CD4-positive, alpha-beta T cell treated with Interferon gamma for 1 hour (primary cell): Measurements from ENCODE around the gene FAM193A.
"Not testable (repeated sequence)": the region's sequence is repeated elsewhere in the genome, so short reads cannot be mapped to it uniquely, and the experiment has no call there.

ENCODE experiments used
- DNase-seq: peaks from one replicate; pipeline ENCODE4 v3.0.0-alpha.2; 2020

Gene FAM193A

DNA sequence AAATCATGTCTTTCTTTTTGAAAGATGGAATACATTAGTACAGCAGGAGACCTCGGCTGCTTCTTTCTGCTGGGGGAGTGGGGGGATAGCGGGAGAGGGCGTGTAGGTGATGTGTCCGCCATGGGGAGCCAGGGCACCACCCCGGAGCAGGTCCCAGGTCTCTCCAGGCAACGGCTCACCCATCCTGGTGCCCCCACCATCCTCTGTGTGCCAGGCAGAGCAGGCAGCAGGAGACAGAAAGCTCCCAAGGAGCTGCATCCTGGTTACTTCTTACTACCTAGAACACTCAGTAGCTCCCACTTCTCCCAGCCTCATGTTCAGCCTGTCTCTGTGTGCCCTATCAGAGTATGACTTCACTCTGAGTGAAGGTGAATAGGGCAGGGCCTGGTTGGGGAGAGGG, 196.1 kb downstream of the FAM193A start:
- no peak for DNase-seq

DNA sequence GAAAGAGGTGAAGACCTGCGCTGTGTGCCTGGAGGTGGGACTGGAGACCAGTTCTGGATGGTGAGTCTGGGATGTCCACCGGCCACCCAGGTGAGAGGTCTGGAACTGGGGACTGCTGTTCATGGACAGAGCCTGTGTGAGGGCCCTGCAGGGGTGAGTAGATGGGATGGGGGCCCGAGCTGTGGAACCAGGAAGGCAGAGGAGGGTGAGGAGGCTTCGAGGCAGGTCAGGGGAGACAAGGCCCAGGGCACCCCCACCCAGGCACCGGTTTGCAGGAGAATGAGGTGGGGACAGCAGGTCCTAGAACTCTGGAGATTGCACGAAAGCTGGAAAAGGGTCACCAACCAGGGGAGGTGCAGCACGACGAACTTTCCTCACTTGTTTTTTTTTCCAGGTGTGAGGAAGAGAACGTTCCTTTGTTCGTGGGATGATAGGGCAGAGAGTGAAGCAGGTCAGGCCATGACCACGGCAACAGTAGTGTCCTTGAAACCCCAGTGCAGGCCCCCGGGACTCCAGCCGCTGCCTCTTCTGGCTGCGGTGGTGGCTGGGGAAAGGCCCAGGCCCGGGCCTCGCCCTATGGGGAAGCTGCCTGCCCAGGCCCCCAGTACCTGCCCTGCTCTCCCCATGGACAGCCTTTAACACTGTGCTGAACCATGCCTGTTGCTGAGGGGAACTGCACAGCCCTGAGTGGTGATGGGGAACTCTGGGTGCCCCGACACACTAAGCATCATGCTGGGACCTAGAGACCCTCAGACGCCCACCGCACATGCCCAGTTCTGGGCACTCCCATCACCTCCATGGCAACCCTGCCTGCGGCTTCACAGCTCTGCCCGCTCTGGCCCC, 196.8 kb downstream of the FAM193A start:
- no peak for DNase-seq

DNA sequence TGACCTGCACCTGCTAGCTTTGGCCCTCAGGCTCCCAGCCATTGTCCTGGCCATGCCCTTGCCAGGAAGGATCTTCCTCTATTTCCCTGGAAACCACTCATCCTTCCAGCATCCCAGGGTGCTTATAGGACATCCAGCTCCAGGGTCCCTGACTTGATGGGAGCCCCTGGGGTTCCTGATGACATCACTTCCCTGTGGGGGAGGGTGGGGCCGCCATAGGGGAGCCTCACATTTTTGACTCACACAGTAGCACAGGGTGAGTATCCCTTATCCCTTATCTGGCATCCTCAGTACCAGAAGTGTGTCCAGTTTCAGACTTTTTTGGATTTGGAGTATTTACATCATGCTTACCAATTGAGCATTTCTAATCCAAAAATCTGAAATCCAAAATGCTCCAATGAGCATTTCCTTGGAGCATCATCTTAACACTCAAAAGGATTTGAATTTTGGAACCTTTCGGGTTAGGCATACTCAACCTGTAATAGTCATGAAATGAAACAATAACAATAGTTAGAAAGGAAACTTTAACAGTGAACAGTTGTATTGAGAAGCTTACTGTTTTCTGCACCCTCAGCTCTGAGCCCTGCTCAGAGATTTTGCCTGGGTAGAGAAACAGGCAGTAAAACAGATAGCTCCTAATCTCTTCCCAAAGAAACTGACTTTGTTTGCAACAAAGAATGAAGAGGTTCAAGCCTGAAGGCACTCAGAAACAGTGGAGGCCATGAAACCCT, 197.6 kb downstream of the FAM193A start:
- no peak for DNase-seq

DNA sequence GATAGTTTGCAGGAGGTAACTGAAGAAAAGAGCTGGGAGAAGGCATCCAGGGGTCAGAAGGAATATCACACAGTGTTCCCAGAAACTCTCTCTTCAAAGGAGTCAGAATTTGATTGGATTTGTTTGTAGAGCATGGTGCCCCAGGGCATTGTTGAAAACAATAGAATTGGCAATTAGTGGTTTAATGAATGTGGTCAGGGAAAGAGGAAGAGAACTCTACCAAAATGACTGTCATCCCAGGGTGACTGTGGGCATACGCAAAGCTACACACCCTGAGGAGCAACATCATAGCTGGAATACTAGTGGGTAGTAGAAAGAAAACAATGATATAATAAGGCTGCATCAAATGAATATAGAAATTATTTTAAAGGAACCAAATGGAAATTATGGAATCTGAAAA, 198.2 kb downstream of the FAM193A start:
- no peak for DNase-seq

DNA sequence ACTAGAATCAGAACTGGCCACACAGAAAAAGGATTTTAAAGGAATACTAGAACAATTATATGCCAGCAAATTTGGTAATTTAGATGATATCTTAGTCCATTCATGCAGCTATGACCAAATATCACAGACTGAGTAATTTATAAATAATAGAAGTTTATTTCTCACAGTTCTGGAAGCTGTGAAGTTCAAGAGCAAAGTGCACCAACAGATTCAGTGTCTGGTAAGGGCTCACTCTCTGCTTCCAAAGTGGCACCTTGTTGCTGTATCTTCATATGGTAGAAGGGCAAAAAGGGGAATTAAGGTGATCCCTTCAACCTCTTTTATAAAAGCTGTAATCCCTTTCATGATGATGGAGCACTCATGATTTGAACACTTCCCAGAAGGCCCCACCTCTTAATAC, 199.4 kb downstream of the FAM193A start:
- no peak for DNase-seq

DNA sequence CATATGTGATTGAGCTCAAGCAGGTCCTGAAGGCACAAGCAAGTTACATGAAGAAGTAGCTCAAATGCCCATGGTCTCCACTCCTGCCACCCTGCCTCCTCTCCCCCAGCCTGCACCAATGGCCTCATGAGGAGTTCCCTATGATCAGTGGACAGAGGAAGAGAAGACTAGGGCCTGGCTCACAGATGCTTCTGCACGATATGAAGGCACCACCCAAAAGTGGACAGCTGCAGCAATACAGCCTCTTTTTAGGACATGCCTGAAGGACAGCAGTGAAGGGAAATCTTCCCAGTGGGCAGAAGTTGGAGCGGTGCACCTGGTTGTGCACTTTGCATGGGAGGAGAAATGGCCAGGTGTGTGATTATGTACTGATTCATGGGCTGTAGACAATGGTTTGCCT, 201.8 kb downstream of the FAM193A start:
- DNase-seq: not testable (repeated sequence)

DNA sequence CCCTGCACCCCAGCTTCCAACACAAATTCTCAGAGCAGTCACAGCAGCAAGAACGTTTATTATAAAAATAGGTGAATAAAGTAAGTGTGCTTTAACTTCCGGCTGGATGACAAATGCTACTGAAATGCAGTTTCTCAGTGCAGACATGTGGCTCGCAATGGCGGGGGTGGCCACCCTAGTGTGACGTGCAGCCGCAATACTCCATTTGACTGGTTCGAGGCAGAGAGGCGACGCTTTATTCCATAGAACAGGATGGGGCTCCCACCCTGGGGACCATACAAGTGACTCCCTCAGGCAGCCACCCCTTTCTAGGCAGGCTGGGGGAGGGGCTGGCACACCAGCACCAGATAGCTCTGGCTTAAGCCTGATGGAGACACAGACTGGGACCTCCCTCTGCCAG, 205.2 kb downstream of the FAM193A start:
- no peak for DNase-seq

DNA sequence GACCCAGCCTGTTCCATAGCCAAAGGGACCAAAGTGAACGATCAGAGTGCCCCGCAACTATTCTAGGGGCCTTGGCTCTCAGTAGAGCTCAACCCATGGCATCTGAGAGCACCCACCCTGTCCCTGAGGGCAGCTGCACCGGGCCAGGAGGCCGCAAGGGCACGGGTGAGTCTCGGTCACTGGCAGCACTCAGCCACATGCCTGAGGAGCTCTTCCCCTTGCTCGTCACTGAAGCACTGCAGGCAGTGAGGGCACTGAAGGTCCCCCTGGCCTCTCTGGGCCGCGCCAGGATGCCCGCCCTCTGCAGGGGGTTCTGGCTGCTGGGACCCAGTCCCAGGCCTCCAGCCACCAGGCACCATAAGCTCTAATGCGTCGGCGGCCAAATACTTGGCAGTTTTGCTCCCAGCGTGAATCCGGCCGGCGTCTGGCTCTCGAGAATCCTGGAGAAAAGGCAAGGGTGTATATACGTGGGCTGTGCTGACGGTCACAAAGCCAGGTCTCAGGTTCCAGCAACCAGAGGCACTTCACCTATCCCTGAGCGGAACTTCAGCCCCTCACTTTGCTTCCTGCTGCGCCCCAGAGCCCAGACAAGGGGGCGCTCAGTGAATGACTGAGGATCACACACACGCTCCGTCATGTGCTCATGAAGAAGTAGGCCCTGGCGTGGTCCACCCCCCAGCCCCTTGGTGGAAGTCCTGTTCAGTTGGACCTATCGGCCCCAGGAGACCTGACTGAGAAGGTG, 205.8 kb downstream of the FAM193A start:
- DNase-seq: no peak

DNA sequence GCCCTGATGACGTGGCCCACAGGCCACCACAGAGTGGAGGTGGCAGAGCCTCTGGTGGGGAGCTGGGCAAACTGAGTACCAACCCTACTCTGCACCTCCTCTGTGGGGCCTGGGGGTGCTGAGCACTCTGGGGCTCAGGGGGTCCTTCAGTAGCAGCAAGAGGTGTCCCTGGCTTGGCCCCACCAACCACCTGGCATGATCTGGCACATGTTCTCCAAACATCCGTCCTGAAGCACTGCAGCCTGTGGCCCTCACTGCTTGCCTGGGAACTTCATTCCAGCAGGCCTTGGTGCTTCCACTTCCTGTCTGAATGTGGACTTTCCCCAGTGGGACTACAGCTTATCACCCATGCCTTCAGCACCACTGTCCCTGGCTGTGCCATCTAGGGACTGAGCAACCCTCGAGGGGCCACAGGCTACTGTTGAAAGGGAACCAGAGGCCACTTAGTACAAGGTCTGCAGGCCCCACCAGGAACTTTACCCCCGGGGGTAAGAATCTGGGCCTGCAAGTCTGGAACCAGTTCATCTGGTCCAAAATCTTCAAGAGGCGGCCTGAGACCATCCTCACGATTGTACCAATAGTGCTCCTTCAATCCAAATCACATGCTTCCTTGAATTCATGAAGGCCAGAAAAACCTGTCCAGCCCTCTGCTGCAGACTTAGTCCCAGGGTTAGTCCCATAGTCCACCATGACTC, 206.5 kb downstream of the FAM193A start:
- DNase-seq: no peak

DNA sequence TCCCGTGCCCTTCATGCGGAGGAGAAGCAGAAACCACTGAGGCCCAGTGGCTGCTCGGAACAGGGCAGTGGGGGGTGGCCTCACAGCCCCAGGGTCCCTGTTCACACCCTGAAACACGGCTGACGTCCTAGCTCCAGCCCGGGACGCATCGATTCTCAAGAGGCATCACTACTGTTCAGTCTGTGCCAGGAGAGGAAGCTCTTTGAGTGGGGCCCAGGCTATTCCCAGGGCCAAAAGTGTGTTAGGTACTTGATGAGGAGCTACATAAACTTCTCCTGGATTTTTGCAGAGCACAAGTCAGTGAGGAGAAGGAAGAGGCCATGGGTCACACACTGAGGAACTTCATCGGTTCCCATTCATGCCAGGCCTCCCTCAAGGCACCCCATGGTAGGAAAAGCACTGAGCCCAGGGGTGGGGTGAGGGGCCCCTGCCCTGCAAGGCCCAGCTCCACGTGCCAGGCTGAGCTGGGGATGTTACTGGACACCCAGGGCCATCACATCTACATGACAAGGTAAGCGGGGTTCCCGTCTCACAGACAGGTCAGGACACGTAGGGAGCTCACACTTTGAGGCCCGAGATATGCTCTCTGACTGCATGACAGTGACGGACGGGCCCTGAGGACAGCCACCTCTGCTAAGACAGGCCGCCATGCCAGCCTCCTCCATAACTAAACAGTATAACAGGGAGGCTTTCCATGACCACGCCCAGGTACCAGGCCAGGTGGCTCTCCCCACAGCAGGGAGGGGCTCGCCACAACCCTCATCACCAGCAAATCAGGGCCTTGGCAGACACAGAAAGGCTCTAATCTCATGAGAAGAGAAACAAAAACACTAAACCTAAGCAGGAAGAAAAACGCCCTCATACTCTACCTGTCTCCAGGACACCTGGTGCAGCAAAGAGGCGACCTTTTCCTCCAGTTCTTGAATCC, 207.3 kb downstream of the FAM193A start:
- DNase-seq: no peak

DNA sequence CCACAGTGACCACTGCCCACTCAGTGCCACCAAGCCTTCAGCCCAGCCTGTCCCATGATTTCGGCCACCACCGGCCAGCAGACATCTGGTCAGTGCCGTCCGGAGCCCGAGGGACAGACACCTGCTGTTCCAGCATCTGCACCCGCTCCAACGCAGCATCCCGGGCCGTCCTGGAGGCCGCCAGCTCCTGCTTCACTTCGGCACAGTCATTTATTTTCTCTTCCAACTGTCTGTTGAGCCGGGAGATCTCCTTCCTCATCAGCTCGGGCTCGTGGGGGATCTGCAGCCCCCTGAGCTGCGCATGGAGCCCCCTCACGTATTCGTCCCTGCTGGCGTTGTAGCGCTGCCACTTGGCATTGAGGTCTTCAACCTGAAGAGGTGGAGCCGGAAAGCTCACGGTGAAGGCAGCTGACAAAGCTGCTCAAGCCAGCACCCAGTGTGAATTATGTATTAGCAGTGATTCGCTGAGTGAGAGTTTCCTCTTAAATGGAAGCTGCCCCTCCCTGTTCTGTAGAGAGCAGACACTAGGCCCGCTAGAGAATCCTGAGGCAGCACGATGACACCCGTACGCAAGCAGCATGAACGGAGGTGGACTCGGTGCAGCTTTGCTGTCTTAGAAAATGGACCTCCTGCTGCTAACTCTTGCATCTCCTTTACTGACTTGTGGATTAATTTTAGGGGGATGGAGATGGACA, 208.3 kb downstream of the FAM193A start:
- no peak for DNase-seq

DNA sequence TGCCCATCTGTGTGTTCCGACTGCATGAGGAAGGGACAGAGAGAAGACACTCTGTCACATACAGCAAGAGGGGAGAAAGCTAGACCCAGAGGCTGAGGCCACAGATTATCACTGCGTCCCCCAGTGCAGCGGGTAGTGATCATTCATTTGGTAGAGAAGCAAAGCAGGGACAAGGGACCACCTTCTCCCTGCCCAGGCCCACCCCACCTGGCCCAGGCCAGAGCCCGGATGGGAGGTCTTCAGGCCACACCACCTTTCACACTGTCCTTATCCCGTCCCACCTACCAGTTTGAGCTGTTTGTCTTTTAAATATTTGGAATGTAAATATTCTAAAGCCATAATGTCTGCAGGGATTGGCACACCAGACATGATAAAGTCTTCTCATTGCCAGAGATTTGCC, 209.1 kb downstream of the FAM193A start:
- no peak for DNase-seq

DNA sequence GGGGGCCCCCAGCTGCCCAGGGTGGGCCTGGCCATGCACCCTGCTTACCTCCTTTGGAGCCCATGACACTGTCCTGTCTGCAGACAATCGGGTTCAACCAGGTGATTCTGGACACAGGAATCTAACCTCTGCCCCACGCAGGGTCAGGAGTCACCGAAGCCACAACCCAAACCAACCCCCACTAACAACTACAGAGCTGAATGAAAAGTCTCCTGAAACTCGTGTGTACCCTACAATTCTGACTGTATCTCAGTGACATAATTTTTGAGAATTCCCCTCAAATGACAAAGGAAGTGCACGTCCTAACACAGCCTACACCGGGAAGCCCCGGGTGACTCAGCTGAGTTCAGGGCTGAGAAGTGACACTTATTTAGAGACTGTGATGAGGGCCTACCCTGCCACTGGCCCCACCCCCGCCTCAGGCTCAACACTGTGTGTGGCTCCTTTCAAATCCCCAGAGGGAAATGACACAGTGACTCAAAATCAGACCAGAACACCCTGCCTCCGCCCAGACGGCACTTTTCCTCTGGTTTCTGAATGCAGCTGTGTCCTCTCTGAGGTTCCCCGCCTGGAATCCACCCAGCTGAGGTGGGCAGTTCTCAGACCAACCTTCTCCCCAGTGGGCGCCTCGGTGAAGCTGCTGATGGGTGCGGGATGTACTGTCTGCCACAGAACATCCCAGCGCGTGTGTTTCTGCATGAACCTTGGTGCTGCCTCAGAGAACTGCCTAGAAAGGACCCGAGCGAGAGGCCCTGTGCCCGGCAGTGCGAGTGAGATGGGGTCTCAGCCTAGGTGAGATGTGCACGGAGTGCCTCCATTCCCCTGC, 209.7 kb downstream of the FAM193A start:
- DNase-seq: peak; percentile 88

DNA sequence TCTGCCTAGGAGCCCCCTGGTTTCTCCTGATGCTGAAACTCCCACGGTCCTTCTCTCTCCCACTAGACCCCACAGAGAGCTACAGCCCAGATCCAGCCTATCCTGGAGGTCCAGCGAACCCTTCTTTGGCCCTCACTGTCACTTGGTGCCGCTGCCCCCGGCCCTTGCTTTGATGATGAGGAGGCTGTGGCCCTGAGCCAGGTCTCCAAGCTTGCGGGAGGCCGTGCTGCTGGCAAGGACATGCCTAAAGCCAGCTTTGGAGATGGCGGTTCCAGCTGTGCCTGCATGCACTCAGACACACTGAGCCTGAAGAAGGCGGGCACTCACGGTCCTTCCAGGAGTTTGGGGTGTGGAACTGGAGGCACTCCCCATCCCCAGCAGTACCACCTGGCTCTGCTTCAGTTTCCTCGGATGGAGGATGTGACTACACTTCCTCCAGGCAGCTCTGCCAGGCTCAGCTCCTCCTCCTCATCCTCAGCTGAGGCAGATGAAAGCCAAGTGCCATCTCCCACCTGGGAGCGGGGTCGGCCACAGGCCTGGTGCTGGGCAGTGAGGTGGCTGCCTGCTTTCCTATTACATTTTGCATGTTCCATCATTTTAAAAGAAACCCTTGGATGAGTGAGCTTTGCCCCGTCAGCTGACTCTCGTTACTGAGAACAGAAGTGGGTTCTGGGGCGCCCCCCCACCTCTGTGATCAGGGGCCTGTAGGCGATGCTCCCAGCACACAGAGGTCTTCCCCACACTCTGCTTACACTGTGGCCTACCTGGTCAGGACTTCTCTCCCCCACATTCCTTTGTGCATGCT, 210.6 kb downstream of the FAM193A start:
- DNase-seq: no peak

DNA sequence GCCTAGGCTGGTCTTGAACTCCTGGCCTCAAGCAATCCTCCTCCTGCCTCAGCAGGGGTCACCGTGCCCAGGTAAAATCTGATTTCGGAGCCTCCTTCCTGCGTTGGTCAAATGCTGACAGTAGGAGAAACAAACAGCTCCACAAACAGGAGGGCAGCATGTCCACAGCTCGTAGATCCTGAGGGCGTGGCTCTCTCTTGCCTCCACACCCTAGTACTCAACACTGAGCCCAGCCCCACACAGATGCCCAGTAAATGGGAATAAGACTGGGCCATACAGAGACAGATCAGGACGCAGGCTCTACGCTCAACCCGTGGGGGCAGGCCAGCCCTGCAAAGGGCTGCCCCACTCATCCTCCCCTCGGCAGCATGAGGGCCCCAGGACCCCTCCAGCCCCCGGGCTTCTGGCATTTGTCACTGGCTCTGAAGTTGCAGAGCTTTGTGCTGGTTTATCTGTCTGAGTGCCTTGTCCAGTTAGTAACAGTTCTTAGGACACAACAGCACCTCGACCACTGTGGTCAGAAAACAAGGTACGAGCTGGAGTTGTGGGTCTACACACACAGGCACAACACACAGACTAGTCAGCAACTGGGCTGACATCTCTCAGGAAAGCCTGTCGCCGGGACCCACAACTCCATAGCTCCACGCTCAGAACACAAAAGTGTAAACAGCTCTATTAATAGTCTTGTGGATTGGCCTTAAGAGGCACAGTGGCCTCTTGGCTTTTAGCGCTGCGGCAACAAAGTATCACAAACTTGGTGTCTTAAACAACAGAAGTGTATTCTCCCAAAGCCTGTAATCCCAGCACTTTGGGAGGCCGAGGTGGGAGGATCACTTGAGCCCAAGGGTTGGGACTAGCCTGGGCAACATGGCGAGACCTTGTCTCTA, 214.5 kb downstream of the FAM193A start:
- DNase-seq: no peak

DNA sequence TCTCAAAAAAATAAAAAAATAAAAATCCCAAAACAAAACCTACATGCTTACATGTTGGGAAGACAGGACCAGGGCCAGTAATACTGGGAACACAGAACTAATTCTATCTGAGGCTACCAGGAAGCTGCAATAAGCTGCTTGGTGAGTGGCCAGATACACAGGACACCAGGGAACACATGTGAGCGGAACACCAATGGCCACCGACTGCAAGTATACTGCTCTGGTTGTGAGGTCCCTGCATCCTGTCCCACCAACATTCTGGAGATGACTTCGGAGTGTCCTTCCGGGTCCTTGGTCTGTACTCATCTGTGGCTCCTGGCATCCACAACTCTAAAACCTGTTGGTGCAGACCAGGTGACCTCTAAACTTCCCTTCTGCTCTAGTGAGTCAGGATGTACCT, 217.0 kb downstream of the FAM193A start:
- no peak for DNase-seq

DNA sequence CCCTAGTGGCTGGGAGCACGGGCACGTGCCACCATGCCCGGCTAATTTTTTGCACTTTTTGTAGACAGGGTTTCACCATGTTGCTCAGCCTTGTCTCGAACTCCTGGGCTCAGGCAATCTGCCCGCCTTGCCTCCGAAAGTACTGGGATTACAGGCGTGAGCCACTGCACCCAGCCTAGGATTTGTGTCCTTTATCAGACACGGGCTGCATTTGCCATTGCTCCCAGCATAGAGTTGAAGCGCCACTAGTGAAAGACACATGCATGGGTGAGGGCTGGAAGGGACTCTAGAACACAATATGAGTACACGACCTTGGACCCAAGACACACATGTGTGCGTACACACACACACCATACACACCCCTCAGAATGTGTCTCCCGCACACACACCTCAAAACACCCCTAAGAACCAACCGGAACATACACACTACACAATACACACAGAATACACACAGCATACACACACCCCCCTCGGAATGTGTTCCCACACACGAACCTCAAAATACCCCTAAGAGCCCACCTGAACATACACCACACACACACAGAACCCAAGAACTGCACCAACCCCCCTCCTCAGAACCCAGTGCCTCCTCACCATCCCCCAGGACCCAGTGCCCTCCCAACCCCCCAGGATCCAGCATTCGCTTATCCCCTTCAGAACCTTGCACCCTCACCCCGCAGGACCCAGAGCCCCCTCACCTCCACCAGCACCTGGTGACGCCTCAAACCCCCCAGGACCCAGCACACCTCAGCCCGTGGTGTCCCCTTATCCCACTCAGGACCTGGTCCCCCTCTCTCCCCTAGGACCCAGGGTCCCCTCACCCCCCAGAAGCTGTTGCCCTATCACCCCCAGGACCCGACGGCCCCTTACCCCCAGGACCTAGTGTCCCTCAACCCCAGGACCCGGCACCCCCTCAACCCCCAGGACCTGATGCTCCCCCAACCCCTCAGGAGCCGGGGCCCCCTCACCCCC, 218.7 kb downstream of the FAM193A start:
- no peak for DNase-seq
